Ovary (tissue), 1 donor: ENCODE results near the gene PRKG1.

ENCODE experiments used
- EP300 ChIP-seq: sonication (generic); formaldehyde crosslinking; IDR thresholded peaks from one replicate; pipeline ENCODE4 v1.6.1; 2017; ENCODE audit warnings: antibody characterized with exemption
- POLR2A ChIP-seq: fragments of 450-650 bp; IDR thresholded peaks from one replicate; pipeline ENCODE4 v1.6.1; 2017; ENCODE audit warnings: antibody characterized with exemption, mild to moderate bottlenecking, moderate library complexity

- TF ChIP-seq POLR2A = no peak
- no peak for TF ChIP-seq EP300
These were observed 1239.1 kb downstream of the PRKG1 start for GRCh38 chr10:52313256-52313932.
